GM19351 (cell line): ENCODE data around the gene MSH5.
A peak's percentile ranks its signal among the peaks of the same experiment; 100 is the strongest.
"Not testable (repeated sequence)": the region's sequence is repeated elsewhere in the genome, so short reads cannot be mapped to it uniquely, and the experiment has no call there.

Experiments used
- ATAC-seq: cut with Tn5 transposase; IDR thresholded peaks from one replicate; pipeline ENCODE4 v1.9.1; 2021; ENCODE audit warnings: mild to moderate bottlenecking, moderate library complexity; ENCODE audit not compliant: unreplicated experiment

MSH5 gene

DNA sequence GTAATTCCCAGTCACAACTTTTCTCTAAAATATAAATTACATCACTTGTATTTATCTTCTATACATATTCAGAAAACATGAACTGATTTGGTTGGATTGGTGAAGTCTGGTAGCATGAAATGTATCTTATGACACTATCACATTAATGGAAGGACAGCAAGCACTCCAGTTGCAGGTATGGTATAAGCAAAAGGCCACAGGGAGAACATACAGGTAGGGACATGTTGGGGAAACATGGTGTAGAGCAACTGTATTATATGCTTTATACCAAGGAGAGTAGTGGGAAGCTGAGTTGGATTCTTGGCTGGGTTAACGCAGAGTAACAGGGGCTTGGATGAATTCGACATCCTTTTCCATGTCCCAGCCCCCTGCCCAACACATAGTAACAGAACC lies 57.2 kb downstream of the MSH5 start:
- no peak for ATAC-seq

GRCh38 chr6:31797588-31797987 lies 57.8 kb downstream of the MSH5 start:
- ATAC-seq = no peak

- no peak for ATAC-seq
Observed at GRCh38 chr6:31799781-31800180, 60.0 kb downstream of the MSH5 start.

DNA sequence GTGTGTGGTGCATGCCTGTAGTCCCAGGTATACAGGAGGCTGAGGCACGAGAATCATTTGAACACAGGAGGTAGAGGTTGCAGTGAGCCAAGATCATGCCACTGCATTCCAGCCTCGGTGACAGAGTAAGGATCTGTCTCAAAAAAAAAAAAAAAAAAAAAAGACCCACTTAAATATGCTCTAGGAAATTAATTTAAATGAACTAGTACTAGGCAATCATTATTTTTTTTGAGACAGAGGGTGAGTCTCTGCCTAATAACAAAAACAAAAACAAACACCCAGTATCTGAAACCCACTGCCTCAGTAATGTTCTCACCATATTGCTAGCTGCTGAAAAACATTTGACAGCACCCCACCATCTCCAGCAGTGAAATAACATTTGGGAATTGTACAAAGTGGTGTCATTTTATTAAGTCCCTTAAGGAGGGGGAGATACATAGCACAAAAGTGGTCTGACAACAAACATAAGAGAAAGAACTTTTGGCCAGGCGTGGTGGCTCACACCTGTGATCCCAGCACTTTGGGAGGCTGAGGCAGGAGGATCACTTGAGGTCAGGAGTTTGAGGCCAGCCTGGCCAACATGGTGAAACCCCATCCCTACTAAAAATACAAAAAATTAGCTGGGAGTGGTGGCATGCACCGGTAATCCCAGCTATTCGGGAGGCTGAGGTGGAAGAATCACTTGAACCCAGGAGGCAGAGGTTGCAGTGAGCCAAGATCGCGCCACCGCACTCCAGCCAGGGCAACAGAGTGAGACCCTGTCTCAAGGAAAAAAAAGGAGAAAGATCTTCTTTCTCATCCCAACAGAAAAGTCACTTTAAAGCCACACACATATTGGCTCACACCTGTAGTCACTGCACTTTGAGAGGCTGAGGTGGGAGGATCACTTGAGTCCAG lies 61.5 kb downstream of the MSH5 start:
- not testable (repeated sequence) for ATAC-seq

DNA sequence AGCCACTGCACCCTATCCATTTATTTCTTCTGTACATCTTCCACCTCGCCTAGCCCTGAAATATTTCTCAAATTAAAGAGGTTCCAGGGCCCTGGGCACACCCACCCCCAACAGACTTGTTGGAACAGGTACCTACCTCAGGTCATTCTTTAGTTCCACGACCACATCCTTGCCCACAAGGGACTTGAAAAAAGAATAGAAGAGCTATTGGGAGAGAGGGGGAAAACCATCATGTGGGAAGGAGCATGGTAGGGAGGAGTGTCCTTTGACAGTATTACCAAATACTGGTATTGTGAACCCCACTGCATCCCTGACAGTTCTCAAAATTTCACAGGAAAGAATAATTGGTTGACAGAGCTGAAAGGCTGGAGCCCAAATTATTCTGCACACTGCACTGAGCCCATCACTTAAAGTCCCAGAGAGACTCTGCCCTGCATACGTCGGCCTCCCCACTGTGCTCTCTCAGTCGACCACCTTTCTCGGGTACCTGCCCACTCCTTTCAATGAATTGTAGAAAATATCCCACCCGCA lies 66.2 kb downstream of the MSH5 start:
- no peak for ATAC-seq

DNA sequence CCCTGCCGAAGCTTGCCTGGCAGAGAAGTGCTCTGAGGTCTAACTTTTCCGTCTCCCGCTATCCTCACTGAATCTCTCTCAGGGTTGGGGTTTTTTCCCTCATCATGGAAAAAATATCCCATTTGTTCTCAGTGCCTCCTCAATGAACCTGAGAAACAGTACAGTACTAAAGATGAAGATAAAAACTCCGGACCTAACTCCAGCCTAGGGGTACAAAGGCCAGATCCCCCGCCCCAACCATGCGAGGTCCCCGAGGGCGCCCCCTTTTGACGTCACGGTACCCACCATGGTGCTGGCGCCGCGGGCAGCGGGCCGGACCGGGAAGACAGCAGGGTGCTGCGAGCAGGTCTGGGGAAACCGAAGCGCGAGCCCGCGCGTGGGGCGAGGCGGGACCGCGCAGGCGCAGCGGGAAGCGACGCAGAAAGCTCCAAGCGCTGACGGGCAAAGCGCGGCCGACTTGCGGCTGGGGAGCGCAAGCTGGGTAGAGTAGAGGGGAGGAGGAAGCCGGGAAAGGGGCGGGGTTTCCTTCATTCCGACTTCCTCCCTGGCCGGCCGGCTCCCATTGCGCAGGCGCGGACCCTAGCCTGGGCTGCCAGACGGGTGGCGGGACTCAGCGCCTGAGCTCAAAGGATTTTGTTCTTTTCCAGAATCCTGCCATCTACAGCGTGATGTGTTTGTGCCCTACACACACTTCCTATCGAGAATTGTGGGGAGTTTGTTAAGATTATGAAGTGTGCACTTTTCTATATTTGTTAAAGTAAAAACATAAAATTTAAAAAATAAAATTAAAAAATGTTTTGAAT lies 66.9 kb downstream of the MSH5 start, which contains the start of gene LSM2:
TSS of gene LSM2 (minus strand) at position 497 of the 803 bp plus-strand sequence. CDS start at position 288, 209 bp downstream.
- peak; percentile 94 for ATAC-seq

DNA sequence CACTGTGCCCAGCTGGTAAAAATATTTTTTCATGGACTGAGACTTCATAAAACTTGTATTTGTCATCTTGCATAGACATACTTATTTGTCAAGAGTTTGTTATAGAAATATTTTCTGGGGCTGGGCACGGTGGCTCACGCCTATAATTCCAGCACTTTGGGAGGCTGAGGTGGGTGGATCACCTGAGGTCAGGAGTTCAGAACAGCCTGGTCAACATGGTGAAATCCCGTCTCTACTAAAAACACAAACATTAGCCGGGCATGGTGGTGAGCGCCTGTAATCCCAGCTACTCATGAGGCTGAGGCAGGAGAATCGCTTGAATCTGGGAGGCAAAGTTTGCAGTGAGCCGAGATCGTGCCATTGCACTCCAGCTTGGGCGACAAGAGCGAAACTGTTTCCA lies 68.8 kb downstream of the MSH5 start:
- not testable (repeated sequence) for ATAC-seq

- no peak for ATAC-seq
Observed at GRCh38 chr6:31811645-31812044, 71.8 kb downstream of the MSH5 start.
